ENCODE data around the gene NXN.

- TF ChIP-seq CTCF (conservative IDR thresholded peaks at IDR 0.05; ENCODE audit: low read depth, low read length), result no peak
- no peak for TF ChIP-seq EZH2 (IDR thresholded peaks at IDR 0.05; ENCODE audit: borderline replicate concordance, low read depth, low read length, poor library complexity, severe bottlenecking)
Observed at GRCh38 chr17:930258-930657, 49.3 kb downstream of the NXN start.

Measured in A673 (cell line).